HCT116 (cell line): ENCODE results near the gene RARB. TPM values are rescaled to one million over a fixed set of nuclear protein-coding genes. Genes with fewer than 3 reads are reported as not detected.

Source experiments
- ATAC-seq: fragments of 200-7000 bp; cut with Tn5 transposase; 2 replicates; pipeline ENCODE4 v1.9.1; 2020; ENCODE audit warnings: mild to moderate bottlenecking, moderate library complexity
- BruUV-seq: library from RNA; stranded (reverse); fragments of 400-500 nt; replicated peaks from 2 replicates; lab custom pipeline; 2021; lab: Mats Ljungman, UMichigan
- CTCF ChIA-PET: fragments of 300-600 bp; sonication (Branson Sonifier 250); formaldehyde crosslinking; loops from one replicate; lab custom pipeline; 2021; ENCODE audit warnings: antibody characterized with exemption; lab: Charles Lee
- POLR2A ChIA-PET: fragments of 300-600, 350-600 bp; sonication (Branson Sonifier 250); formaldehyde crosslinking; loops from one replicate; lab custom pipeline; 2021; ENCODE audit warnings: antibody characterized with exemption; lab: Charles Lee
- RAD21 ChIA-PET, 2 experiments: fragments of 300-600 bp; sonication (Branson Sonifier 250); formaldehyde crosslinking; loops; one replicate each; lab custom pipeline; 2023; ENCODE audit warnings: low total read pairs in 2 of 2; ENCODE audit not compliant: uncharacterized antibody in 2 of 2, unreplicated experiment in 2 of 2, low non-redundant PET in 1 of 2; lab: Charles Lee
- DNase-seq: peaks from one replicate; pipeline ENCODE4 v3.0.0-alpha.2; 2010; ENCODE audit warnings: low read depth, low spot score
- H2AFZ ChIP-seq: fragments of 200-600 bp; shearing (Covaris generic), sonication (generic); 2 replicates; pipeline ENCODE4 v1.6.1; 2017; ENCODE audit warnings: low read depth, mixed run types, mixed read lengths, antibody characterized with exemption, low read length; ENCODE audit not compliant: poor library complexity, severe bottlenecking
- H3K27ac ChIP-seq: 2 replicates; pipeline ENCODE4 v1.5.1; 2012; ENCODE audit warnings: low read depth, low read length
- H3K27me3 ChIP-seq: fragments of 200-600 bp; sonication (generic); 2 replicates; pipeline ENCODE4 v1.6.1; 2016; ENCODE audit warnings: mixed run types, low read length, mixed read lengths; ENCODE audit not compliant: insufficient read depth
- H3K36me3 ChIP-seq, 2 experiments: fragments of 200-500 bp in 1 of 2; fragments of 200-600 bp in 1 of 2; sonication (Bioruptor generic) in 1 of 2; sonication (generic) in 1 of 2; 2 replicates each; pipeline versions ENCODE4 v1.5.1 to v1.6.1; 2014 to 2016; ENCODE audit warnings: low read length in 2 of 2, inconsistent platforms in 1 of 2, mixed read lengths in 1 of 2, mixed run types in 1 of 2; ENCODE audit not compliant: insufficient read depth in 2 of 2, control insufficient read depth in 1 of 2
- H3K4me1 ChIP-seq, 2 experiments: fragments of 200-600 bp in 1 of 2; sonication (generic) in 1 of 2; 2 replicates each; pipeline versions ENCODE4 v1.5.1 to v1.6.1; 2012 to 2017; ENCODE audit warnings: low read length in 2 of 2, inconsistent platforms in 1 of 2, mild to moderate bottlenecking in 1 of 2, mixed read lengths in 1 of 2, mixed run types in 1 of 2, moderate library complexity in 1 of 2; ENCODE audit not compliant: insufficient read depth in 2 of 2, control insufficient read depth in 1 of 2
- H3K4me2 ChIP-seq: fragments of 200-600 bp; sonication (generic); 2 replicates; pipeline ENCODE4 v1.6.1; 2017; ENCODE audit warnings: mixed run types, low read length, mixed read lengths
- H3K4me3 ChIP-seq, 2 experiments: fragments of 200-600 bp in 1 of 2; sonication (generic) in 1 of 2; replicated peaks in 1 of 2; 2 replicates each; pipeline ENCODE4 v1.5.1; 2011 to 2016; ENCODE audit warnings: low read length in 2 of 2, control low read depth in 1 of 2, low read depth in 1 of 2, mild to moderate bottlenecking in 1 of 2, mixed read lengths in 1 of 2, mixed run types in 1 of 2
- H3K79me2 ChIP-seq: fragments of 200-600 bp; sonication (generic); 2 replicates; pipeline ENCODE4 v1.6.1; 2017; ENCODE audit warnings: mild to moderate bottlenecking, mixed run types, low read length, moderate library complexity, mixed read lengths; ENCODE audit not compliant: insufficient read depth
- H3K9ac ChIP-seq: fragments of 200-600 bp; sonication (generic); 2 replicates; pipeline ENCODE4 v1.6.1; 2016; ENCODE audit warnings: low read length, mixed read lengths
- H3K9me2 ChIP-seq: fragments of 200-600 bp; sonication (generic), shearing (Covaris generic); 2 replicates; pipeline ENCODE4 v1.6.1; 2017; ENCODE audit warnings: mixed run types, mild to moderate bottlenecking, moderate library complexity; ENCODE audit not compliant: insufficient read depth
- H3K9me3 ChIP-seq, 2 experiments: fragments of 200-500 bp in 1 of 2; fragments of 200-600 bp in 1 of 2; sonication (Bioruptor generic) in 1 of 2; sonication (generic) in 1 of 2; 2 replicates each; pipeline ENCODE4 v1.6.1; 2014 to 2017; ENCODE audit warnings: low read length in 2 of 2, mixed read lengths in 2 of 2, inconsistent platforms in 1 of 2, low read depth in 1 of 2, mild to moderate bottlenecking in 1 of 2, mixed run types in 1 of 2, moderate library complexity in 1 of 2; ENCODE audit not compliant: control insufficient read depth in 1 of 2, insufficient read depth in 1 of 2
- H4K20me1 ChIP-seq: fragments of 200-600 bp; sonication (generic), shearing (Covaris generic); 2 replicates; pipeline ENCODE4 v1.6.1; 2017; ENCODE audit warnings: mixed run types, mild to moderate bottlenecking, moderate library complexity; ENCODE audit not compliant: insufficient read depth
- ATF3 ChIP-seq: IDR thresholded peaks from 2 replicates; pipeline ENCODE4 v1.6.1; 2012
- CBX3 ChIP-seq: IDR thresholded peaks from 2 replicates; pipeline ENCODE4 v1.6.1; 2012; ENCODE audit warnings: low read depth
- CEBPB ChIP-seq: IDR thresholded peaks from 2 replicates; pipeline ENCODE4 v1.6.1; 2012; ENCODE audit warnings: low read depth
- EZH2 ChIP-seq: fragments of 200-600 bp; sonication (generic); IDR thresholded peaks from 2 replicates; pipeline ENCODE4 v1.6.1; 2017; ENCODE audit warnings: antibody characterized with exemption, mixed run types
- EZH2phosphoT487 ChIP-seq: fragments of 200-600 bp; IDR thresholded peaks from 2 replicates; pipeline ENCODE4 v1.6.1; 2018; ENCODE audit warnings: antibody characterized with exemption, borderline replicate concordance
- FOSL1 ChIP-seq: IDR thresholded peaks from 2 replicates; pipeline ENCODE4 v1.6.1; 2012; ENCODE audit warnings: low read depth
- JUND ChIP-seq: IDR thresholded peaks from 2 replicates; pipeline ENCODE4 v1.6.1; 2012
- POLR2A ChIP-seq: IDR thresholded peaks from 2 replicates; pipeline ENCODE4 v1.7.0; 2011; ENCODE audit warnings: borderline replicate concordance; ENCODE audit not compliant: insufficient read depth, insufficient read length; ENCODE audit errors: extremely low read depth
- RAD21 ChIP-seq: IDR thresholded peaks from 2 replicates; pipeline ENCODE4 v1.6.1; 2012; ENCODE audit warnings: low read depth, mild to moderate bottlenecking
- REST ChIP-seq: IDR thresholded peaks from 2 replicates; pipeline ENCODE4 v1.6.1; 2012; ENCODE audit warnings: low read depth
- SP1 ChIP-seq: IDR thresholded peaks from 2 replicates; pipeline ENCODE4 v1.6.1; 2012; ENCODE audit warnings: low read depth
- YY1 ChIP-seq: IDR thresholded peaks from 2 replicates; pipeline ENCODE4 v1.6.1; 2011; ENCODE audit warnings: low read length, low read depth, moderate library complexity, mild to moderate bottlenecking; ENCODE audit not compliant: insufficient replicate concordance; ENCODE audit errors: extremely low read depth
- ZBTB33 ChIP-seq: IDR thresholded peaks from 2 replicates; pipeline ENCODE4 v1.6.1; 2011; ENCODE audit warnings: mild to moderate bottlenecking, low read length, moderate library complexity; ENCODE audit not compliant: insufficient replicate concordance; ENCODE audit errors: extremely low read depth
- ZFX ChIP-seq: fragments of 450-650 bp; IDR thresholded peaks from 2 replicates; pipeline ENCODE4 v1.6.1; 2017
- ZNF274 ChIP-seq: fragments of 200-500 bp; sonication (Bioruptor generic); IDR thresholded peaks from 2 replicates; pipeline ENCODE4 v1.6.1; 2014; ENCODE audit warnings: mild to moderate bottlenecking, low read depth, low read length, inconsistent platforms
- intact Hi-C: fragments of 100-400 bp; cut with micrococcal nuclease; formaldehyde crosslinking; loops from 2 replicates; pipeline ENCODE4 v1.10.0; 2022
- total RNA-seq: library from RNA; stranded (reverse); gene quantifications from one replicate; pipeline ENCODE4 v1.2.1, GENCODE V29; 2021; ENCODE audit not compliant: unreplicated experiment

Gene RARB
- total RNA-seq, 1 experiment from 2014 or later = not detected

- intact Hi-C loops = no loop called here
- ChIA-PET RAD21 (no interaction called here), POLR2A (no interaction called here), CTCF (no interaction called here)
- Histone ChIP-seq H4K20me1 (no peaks in the 10 kb centered on the region), H3K27ac (no peak overlapping the region), H3K79me2 (no peaks in the 10 kb centered on the region), H3K4me3 (no peak overlapping the region), H2AFZ (no peak overlapping the region), H3K4me1 (peaks cover 4 to 6% of the 10 kb centered on the region in 2 experiments; a peak in 2 of 4 replicates), H3K9me2 (no peaks in the 10 kb centered on the region), H3K4me2 (no peak overlapping the region), H3K9ac (no peak overlapping the region), H3K9me3 (no peaks in the 10 kb centered on the region), H3K36me3 (peaks cover 0 to 7% of the 10 kb centered on the region in 2 experiments), H3K27me3 (no peaks in the 10 kb centered on the region)
- no TSS peak for BruUV-seq
- no peak for ATAC-seq
- TF ChIP-seq EZH2 (no peak), CEBPB (no peak), FOSL1 (no peak), ZFX (no peak)
- no peak for DNase-seq
Observed at GRCh38 chr3:25597535-25598101, 169.6 kb downstream of the RARB start.

GRCh38 chr3:25603703-25604102 lies 175.6 kb downstream of the RARB start:
- H4K20me1 ChIP-seq = 0 out of 2 replicates have a peak, but pooled peaks cover 4% of the 10 kb centered on the region
- H3K9ac ChIP-seq = no peak overlapping the region
- no peaks in the 10 kb centered on the region for H3K9me2 ChIP-seq
- H3K4me1 ChIP-seq = peaks cover 0 to 11% of the 10 kb centered on the region in 2 experiments; a peak in 1 of 4 replicates
- DNase-seq = no peak
- peak; percentile 53 for ATAC-seq
- H3K27me3 ChIP-seq = no peaks in the 10 kb centered on the region
- ChIA-PET RAD21 (no interaction called here), CTCF (interaction anchor here (2.6 kb wide), 1 partner anchor 10 kb away, joined by 14 read pairs; no protein-coding TSS in a partner anchor), POLR2A (no interaction called here)
- peaks cover 9 to 27% of the 10 kb centered on the region in 2 experiments for H3K36me3 ChIP-seq
- H2AFZ ChIP-seq = no peak overlapping the region
- H3K4me2 ChIP-seq = peak overlapping the region; percentile 5; the same call in 1 of the 2 replicates
- BruUV-seq = no TSS peak
- H3K27ac ChIP-seq = no peak overlapping the region
- no peaks in the 10 kb centered on the region for H3K79me2 ChIP-seq
- no peaks in the 10 kb centered on the region for H3K9me3 ChIP-seq
- intact Hi-C loops = no loop called here
- H3K4me3 ChIP-seq = no peak overlapping the region
- TF ChIP-seq YY1 (no peak), POLR2A (no peak), RAD21 (no peak), CBX3 (no peak), EZH2 (no peak), SP1 (no peak), ZNF274 (no peak), ATF3 (no peak), REST (no peak), EZH2phosphoT487 (no peak), ZFX (no peak), FOSL1 (no peak), JUND (no peak), ZBTB33 (no peak)
